DMS53 (cell line): ENCODE results near the gene OMG.
"Not testable (repeated sequence)": the region's sequence is repeated elsewhere in the genome, so short reads cannot be mapped to it uniquely, and the experiment has no call there.

ENCODE experiments used
- DNase-seq: peaks from one replicate; lab custom pipeline; 2025; lab: John Stamatoyannopoulos, UW

The OMG gene

GRCh38 chr17:31308372-31309334 lies 11.6 kb upstream of the OMG start:
- no peak for DNase-seq

- DNase-seq, result no peak
Measured at GRCh38 chr17:31307640-31308039, 10.6 kb upstream of the OMG start.

GRCh38 chr17:31299624-31300023 lies 2.6 kb upstream of the OMG start:
- no peak for DNase-seq

GRCh38 chr17:31296142-31296541 lies 897 bp downstream of the OMG start:
- DNase-seq, result no peak

- DNase-seq, result no peak
Measured at GRCh38 chr17:31295489-31295871, 1.6 kb downstream of the OMG start.

- DNase-seq, result no peak
Measured at GRCh38 chr17:31294820-31295488, 2.1 kb downstream of the OMG start.

- DNase-seq, result no peak
Measured at GRCh38 chr17:31294231-31294630, 2.8 kb downstream of the OMG start.

- no peak for DNase-seq
Measured at GRCh38 chr17:31293581-31293980, 3.5 kb downstream of the OMG start.

- DNase-seq, result no peak
Measured at GRCh38 chr17:31291820-31292219, 5.2 kb downstream of the OMG start.

- no peak for DNase-seq
Measured at GRCh38 chr17:31289790-31290189, 7.2 kb downstream of the OMG start.

GRCh38 chr17:31287932-31288331 lies 9.1 kb downstream of the OMG start:
- DNase-seq, result not testable (repeated sequence)

GRCh38 chr17:31286587-31286986 lies 10.5 kb downstream of the OMG start:
- peak; percentile 2 for DNase-seq

GRCh38 chr17:31283841-31284240 lies 13.2 kb downstream of the OMG start:
- DNase-seq, result no peak

- DNase-seq, result no peak
Measured at GRCh38 chr17:31281061-31281460, 16.0 kb downstream of the OMG start.

GRCh38 chr17:31279401-31279800 lies 17.6 kb downstream of the OMG start:
- DNase-seq, result no peak

- DNase-seq, result no peak
Measured at GRCh38 chr17:31275116-31275515, 21.9 kb downstream of the OMG start.

- DNase-seq, result no peak
Measured at GRCh38 chr17:31274252-31274651, 22.8 kb downstream of the OMG start.

- DNase-seq, result no peak
Measured at GRCh38 chr17:31273516-31273915, 23.5 kb downstream of the OMG start.

- DNase-seq, result no peak
Measured at GRCh38 chr17:31272803-31273202, 24.2 kb downstream of the OMG start.

- DNase-seq, result no peak
Measured at GRCh38 chr17:31272236-31272635, 24.8 kb downstream of the OMG start.

- no peak for DNase-seq
Measured at GRCh38 chr17:31269578-31269983, 27.5 kb downstream of the OMG start.

GRCh38 chr17:31269036-31269577 lies 27.9 kb downstream of the OMG start:
- DNase-seq, result no peak

GRCh38 chr17:31266042-31266441 lies 31.0 kb downstream of the OMG start:
- DNase-seq, result peak; percentile 2
